GM12872 (cell line): ENCODE data around the gene LAYN.

Source experiments
- TF ChIP-seq, protein P1 (sequence below): IDR thresholded peaks from 3 replicates; pipeline ENCODE4 v1.5.1; 2011; ENCODE audit warnings: low read depth, mild to moderate bottlenecking, low read length, moderate library complexity; ENCODE audit not compliant: insufficient read depth

LAYN gene

DNA sequence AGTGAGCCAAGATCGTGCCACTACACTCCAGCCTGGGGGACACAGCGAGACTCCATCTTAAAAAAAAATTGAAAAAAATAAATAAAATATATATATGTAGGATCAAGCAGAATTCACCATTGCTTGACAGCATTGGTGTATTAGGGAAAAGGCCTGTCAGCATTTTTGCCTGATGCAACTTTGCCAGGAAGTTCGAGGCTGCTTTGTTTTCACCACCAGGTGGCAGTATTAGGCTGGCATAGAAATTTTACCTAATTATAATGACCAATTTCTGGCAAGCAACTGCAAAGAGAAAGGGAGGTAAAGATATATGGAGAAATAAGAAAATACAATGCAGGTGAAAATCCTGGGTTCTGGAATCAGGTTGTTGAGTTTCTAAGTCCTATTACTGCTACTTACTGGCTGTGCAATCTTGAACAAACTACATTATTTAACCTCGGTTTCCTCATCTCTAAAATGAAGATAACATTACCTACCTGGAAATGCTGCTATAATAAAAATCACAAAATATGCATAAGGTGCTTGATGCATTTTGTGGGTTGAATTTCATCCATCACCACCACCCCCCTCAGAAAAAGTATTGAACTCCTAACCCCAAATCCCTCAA lies 24.7 kb downstream of the LAYN start:
- TF ChIP-seq, protein P1, sequence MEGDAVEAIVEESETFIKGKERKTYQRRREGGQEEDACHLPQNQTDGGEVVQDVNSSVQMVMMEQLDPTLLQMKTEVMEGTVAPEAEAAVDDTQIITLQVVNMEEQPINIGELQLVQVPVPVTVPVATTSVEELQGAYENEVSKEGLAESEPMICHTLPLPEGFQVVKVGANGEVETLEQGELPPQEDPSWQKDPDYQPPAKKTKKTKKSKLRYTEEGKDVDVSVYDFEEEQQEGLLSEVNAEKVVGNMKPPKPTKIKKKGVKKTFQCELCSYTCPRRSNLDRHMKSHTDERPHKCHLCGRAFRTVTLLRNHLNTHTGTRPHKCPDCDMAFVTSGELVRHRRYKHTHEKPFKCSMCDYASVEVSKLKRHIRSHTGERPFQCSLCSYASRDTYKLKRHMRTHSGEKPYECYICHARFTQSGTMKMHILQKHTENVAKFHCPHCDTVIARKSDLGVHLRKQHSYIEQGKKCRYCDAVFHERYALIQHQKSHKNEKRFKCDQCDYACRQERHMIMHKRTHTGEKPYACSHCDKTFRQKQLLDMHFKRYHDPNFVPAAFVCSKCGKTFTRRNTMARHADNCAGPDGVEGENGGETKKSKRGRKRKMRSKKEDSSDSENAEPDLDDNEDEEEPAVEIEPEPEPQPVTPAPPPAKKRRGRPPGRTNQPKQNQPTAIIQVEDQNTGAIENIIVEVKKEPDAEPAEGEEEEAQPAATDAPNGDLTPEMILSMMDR = peak; percentile 74

DNA sequence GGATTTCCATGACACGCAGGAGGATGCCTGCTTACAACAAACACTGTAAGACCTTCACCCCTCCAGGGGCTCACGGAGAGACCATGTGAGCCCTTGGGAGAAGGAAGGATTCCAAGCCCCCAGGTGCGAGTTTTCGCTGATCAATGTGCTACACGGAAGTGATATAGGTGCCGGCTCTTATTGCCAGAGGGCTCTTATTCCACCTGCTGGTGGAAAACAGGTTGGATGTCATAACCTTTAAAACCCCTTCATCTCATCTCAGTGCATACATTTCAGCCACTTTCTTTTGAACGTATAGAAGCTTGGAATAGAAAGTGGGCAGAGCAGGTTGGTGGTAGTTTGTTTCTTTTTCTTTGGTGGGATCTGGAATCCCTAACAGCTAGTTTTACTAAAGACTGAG lies 25.8 kb downstream of the LAYN start:
- TF ChIP-seq, protein P1 = no peak

DNA sequence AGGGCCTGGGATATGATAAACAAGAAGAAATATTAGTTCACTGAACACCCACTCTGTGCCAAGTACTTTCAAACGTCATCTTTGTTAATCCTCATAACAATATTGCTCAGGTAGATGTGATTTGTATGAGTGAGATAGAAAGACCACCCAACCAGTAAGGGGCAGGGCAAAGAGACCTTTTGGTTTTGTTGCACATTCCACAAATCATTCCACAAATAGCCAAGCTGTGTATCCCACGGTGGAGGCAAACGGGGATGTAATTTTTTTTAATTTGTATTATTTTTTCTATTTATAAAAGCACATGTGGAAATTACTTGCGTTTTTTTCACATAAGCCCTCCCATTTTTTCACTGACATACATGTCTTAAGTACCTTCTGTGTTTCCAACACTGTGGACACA lies 29.0 kb downstream of the LAYN start:
- TF ChIP-seq, protein P1 = no peak

DNA sequence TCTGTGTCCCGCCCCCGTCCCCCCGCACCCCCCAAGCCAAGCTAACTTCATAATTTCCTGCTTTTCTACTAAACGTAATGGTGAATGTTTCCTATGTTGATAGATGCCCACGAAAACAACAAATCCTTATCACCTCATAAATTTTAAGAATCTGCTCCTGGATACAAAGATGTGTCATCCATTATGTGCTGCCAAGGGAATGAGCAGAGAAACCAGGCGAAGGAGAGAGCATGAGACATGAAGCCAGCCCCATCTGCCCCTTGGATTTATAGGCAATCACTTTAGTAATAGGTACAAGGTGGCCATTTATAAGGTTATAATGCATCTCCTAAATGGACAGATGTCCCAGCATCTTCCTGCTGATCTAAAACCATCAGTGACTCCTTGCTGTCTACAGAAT lies 30.3 kb downstream of the LAYN start:
- TF ChIP-seq, protein P1 = no peak

DNA sequence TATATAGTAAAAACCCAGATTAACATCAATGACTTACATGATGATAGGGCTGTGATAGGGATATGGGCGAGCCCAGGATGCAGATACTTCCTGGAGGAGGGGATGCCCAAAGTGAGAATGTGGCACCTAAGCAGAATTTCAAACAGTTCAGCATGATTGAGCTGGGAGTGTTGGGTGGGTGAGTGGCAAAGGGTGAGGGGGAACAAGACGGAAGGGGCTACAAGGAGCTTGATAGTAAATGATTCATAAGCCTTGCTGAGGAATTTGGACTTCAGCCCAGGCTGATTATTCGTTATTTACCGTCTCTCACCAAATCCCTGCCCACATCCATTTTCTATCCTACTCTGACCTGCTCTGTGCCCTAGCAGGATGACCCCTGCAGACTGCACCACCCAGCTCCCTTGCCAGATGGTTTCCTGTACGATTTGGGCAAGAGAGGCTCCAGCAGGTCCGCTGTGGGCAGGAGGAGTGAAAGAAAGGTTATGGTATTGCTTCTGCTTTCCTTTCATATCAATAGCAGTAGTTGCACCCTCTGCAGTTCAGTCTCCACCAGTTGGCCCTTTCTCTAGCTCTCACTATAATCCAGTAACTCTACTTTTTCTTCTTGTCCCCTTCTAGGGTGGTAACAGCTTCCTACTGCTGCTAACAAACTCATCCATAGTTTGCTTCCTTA lies 31.4 kb downstream of the LAYN start:
- TF ChIP-seq, protein P1 = no peak

DNA sequence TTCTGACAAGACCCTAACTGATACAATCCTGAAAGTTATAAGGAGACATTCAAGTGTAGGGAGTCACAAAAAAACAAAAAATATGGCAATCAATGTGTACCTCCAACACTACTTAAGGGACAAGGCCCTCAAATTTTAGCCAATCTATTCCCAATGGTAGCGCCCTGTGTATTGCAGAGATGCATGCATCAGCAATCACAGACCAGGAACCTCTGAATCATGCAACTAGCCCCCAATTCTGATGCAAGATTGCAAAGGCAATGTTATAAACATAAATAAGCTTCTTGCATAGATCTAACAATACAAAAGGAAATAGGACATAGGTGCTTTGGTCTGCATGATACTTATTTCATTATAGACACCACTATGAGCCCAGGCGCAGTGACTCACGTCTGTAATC lies 32.1 kb downstream of the LAYN start:
- TF ChIP-seq, protein P1 = no peak

DNA sequence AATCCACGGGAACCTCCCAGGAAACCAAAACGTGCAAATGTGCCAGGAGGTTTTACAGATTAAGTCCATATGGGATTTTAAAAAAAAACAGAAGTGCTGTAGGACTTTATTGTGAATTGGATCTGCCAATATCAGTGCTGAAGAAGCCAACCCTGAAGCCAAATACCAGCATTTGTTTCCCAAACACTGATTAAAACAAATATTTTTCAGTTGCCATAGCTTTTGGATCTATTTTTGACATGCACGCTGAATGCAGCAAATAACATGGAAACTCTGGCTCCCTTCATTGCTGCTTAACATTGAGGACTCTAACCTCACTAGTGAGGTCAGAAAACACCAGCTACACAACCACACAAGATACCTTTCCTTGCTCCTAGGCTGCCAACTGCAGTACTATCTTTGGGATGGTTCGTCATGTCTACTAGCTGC lies 33.3 kb downstream of the LAYN start:
- TF ChIP-seq, protein P1 = no peak
